Heart left ventricle (tissue), 13 donors: ENCODE data around the gene SPACA5.
"Not testable (repeated sequence)": the region's sequence is repeated elsewhere in the genome, so short reads cannot be mapped to it uniquely, and the experiment has no call there.

Source experiments
- POLR2A ChIP-seq, 2 donors: fragments of 450-650 bp; IDR thresholded peaks; one replicate each; pipeline ENCODE4 v1.6.1; 2017; ENCODE audit warnings: antibody characterized with exemption in 2 of 2, mild to moderate bottlenecking in 2 of 2, moderate library complexity in 2 of 2
- TF ChIP-seq, protein P1 (sequence below), 12 donors: fragments of 200-600 bp; sonication (generic) in 4 of 12; IDR thresholded peaks; one replicate each; pipeline versions ENCODE4 v1.5.0 to v1.8.0; 2018 to 2022; ENCODE audit warnings: antibody characterized with exemption in 12 of 12, mild to moderate bottlenecking in 5 of 12
- donor health status: ischemic (EF 13 %, LVEDD 7.1; RV severe dilation, severe dysfunction).
- donor health status: DM: no; HTN: yes; CAD: no.
- donor health status: DM: no; HTN: no; CAD: no.
- donor health status: ischemic (EF 25% LVEDD 6.9; RV normal size, moderate dysfunction).
- donor health status: ischemic (EF 25% LVEDD 5.7; RV mildly dilated, moderate dysfunction).
- donor health status: ischemic (EF 35%, LVEDD 5.7; RV mildly dilated, moderate dysfunction).
- donor health status: nonischemic (EF 11% LVEDD 7.7; RV severe dilation, severe dysfunction).
- donor health status: DM: yes; HTN: yes; CAD: no.
- donor health status: PGD.
- donor health status: ischemic (EF 29% LVEDD 5.4; RV normal size, mild dysfunction).
- donor health status: nonischemic (EF 23%, LVEDD 6.1; RV moderate dilation, normal function).

DNA sequence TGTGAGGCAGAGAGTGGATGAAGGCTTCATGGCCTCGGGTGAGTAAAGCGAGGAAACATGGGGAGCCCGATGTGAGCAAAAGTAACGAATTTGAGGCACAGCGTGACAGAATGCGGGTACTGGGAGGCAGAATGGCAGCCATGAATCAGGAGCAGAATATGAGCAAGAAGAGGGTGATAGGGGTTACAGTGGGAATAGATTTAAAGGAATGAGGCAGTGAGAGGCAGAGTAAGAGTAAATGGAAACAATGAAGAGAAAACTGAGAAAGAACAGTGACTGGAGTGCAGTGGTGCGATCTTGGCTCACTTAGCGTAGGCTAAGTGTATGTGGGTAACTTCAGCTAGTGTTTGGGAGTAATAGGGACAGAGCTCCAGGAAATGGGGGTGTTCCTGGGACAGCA is at the start of gene SPACA5:
- not testable (repeated sequence) for TF ChIP-seq POLR2A (IDR thresholded peaks at IDR 0.05)
- TF ChIP-seq, protein P1, sequence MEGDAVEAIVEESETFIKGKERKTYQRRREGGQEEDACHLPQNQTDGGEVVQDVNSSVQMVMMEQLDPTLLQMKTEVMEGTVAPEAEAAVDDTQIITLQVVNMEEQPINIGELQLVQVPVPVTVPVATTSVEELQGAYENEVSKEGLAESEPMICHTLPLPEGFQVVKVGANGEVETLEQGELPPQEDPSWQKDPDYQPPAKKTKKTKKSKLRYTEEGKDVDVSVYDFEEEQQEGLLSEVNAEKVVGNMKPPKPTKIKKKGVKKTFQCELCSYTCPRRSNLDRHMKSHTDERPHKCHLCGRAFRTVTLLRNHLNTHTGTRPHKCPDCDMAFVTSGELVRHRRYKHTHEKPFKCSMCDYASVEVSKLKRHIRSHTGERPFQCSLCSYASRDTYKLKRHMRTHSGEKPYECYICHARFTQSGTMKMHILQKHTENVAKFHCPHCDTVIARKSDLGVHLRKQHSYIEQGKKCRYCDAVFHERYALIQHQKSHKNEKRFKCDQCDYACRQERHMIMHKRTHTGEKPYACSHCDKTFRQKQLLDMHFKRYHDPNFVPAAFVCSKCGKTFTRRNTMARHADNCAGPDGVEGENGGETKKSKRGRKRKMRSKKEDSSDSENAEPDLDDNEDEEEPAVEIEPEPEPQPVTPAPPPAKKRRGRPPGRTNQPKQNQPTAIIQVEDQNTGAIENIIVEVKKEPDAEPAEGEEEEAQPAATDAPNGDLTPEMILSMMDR (IDR thresholded peaks at IDR 0.05), result not testable (repeated sequence)
